T-helper 2 cell treated with Interferon-gamma antibody and Interleukin-4, amounts not matched to agents 100 ng/mL and 5 ng/mL, for 36 hours (primary cell): ENCODE data around the gene FYCO1. TPM values are rescaled to one million over a fixed set of nuclear protein-coding genes. Genes with fewer than 3 reads are reported as not detected.

Source experiments
- intact Hi-C: fragments of 100-400 bp; cut with micrococcal nuclease; formaldehyde crosslinking; loops from one replicate; pipeline ENCODE4 v1.15.1; 2023
- total RNA-seq: library from RNA; stranded (reverse); gene quantifications from 2 replicates; pipeline ENCODE4 v1.2.3, GENCODE V29; 2022

FYCO1 gene
- total RNA-seq, 1 donor from 2014 or later, result 15.7 TPM

GRCh38 chr3:45892161-45892560, 103.5 kb downstream of the FYCO1 start:
- intact Hi-C loops, result no loop called here

GRCh38 chr3:45890405-45890804, 105.2 kb downstream of the FYCO1 start:
- intact Hi-C loops, result no loop called here

GRCh38 chr3:45889337-45889736, 106.3 kb downstream of the FYCO1 start:
- intact Hi-C loops, result no loop called here

- intact Hi-C loops, result no loop called here
These were observed 107.7 kb downstream of the FYCO1 start for GRCh38 chr3:45887759-45888511.

GRCh38 chr3:45887285-45887684, 108.3 kb downstream of the FYCO1 start:
- intact Hi-C loops, result no loop called here

GRCh38 chr3:45885979-45886705, 109.5 kb downstream of the FYCO1 start, which contains the start of gene CCR9:
Gene CCR9, plus strand, starts transcription at chr3:45886543. Its CDS starts 8,391 bp downstream, at chr3:45894934.
- intact Hi-C loops, result no loop called here

- intact Hi-C loops, result no loop called here
These were observed 111.0 kb downstream of the FYCO1 start for GRCh38 chr3:45884368-45885201.

- intact Hi-C loops, result no loop called here
These were observed 114.3 kb downstream of the FYCO1 start for GRCh38 chr3:45881078-45882022.

- intact Hi-C loops, result no loop called here
These were observed 114.9 kb downstream of the FYCO1 start for GRCh38 chr3:45880725-45881077.

GRCh38 chr3:45878124-45878523, 117.5 kb downstream of the FYCO1 start:
- intact Hi-C loops, result no loop called here

GRCh38 chr3:45874677-45875346, 120.8 kb downstream of the FYCO1 start:
- intact Hi-C loops, result loop anchor here (5.0 kb wide), 1 partner anchor 32 kb away; no protein-coding TSS in a partner anchor

- intact Hi-C loops, result loop anchor here (5.0 kb wide), 1 partner anchor 34 kb away; no protein-coding TSS in a partner anchor
These were observed 122.0 kb downstream of the FYCO1 start for GRCh38 chr3:45873638-45874037.

- intact Hi-C loops, result loop anchor here (5.0 kb wide), 1 partner anchor 34 kb away; no protein-coding TSS in a partner anchor
These were observed 122.6 kb downstream of the FYCO1 start for GRCh38 chr3:45873036-45873435.

GRCh38 chr3:45872569-45872968, 123.1 kb downstream of the FYCO1 start:
- intact Hi-C loops, result loop anchor here (5.0 kb wide), 1 partner anchor 35 kb away; no protein-coding TSS in a partner anchor

GRCh38 chr3:45871780-45872179, 123.8 kb downstream of the FYCO1 start:
- intact Hi-C loops, result loop anchor here (5.0 kb wide), 1 partner anchor 36 kb away; no protein-coding TSS in a partner anchor

GRCh38 chr3:45870099-45870498, 125.5 kb downstream of the FYCO1 start:
- intact Hi-C loops, result loop anchor here (5.0 kb wide), 1 partner anchor 37 kb away; no protein-coding TSS in a partner anchor

GRCh38 chr3:45869638-45870037, 126.0 kb downstream of the FYCO1 start:
- intact Hi-C loops, result loop anchor here (5.0 kb wide), 1 partner anchor 38 kb away; no protein-coding TSS in a partner anchor

GRCh38 chr3:45868650-45869049, 127.0 kb downstream of the FYCO1 start:
- intact Hi-C loops, result no loop called here

GRCh38 chr3:45868213-45868612, 127.4 kb downstream of the FYCO1 start:
- intact Hi-C loops, result no loop called here
